Measurements from ENCODE around the gene SLC7A7. TPM values are rescaled to one million over a fixed set of nuclear protein-coding genes. Genes with fewer than 3 reads are reported as not detected.

The SLC7A7 gene
- total RNA-seq, 4 donors from 2014 or later: 1.00 to 67.0 (median 33.6) TPM

GRCh38 chr14:22824711-22825359, 9.6 kb upstream of the SLC7A7 start:
- H3K27ac ChIP-seq: no peak overlapping the region
- 47 to 50% methylated on average over 3 to 8 of the region's 8 CpGs for WGBS, 2 donors (ENCODE audit: low coverage in 1 of 2)
- no peak for DNase-seq

GRCh38 chr14:22822571-22823098, 7.4 kb upstream of the SLC7A7 start:
- Histone ChIP-seq H3K9me3 (no peaks in the 10 kb centered on the region), H3K4me1 (peaks cover 4 to 32% (median 22%) of the 10 kb centered on the region in 4 donors), H3K4me3 (peak overlapping the region; percentile 25 to 48 (median 34)), H3K27me3 (no peaks in the 10 kb centered on the region), H3K27ac (peak overlapping the region; percentile 45 to 68 (median 64)), H3K36me3 (no peaks in the 10 kb centered on the region)
- DNase-seq: peak; percentile 81
- TF ChIP-seq CTCF (IDR thresholded peaks at IDR 0.05) (peak; percentile 83 to 87 (median 83)), POLR2AphosphoS5 (IDR thresholded peaks at IDR 0.05) (no peak), EP300 (IDR thresholded peaks at IDR 0.05; ENCODE audit: low read depth) (no peak), POLR2A (IDR thresholded peaks at IDR 0.05) (no peak)
- in situ Hi-C loops (cut with MboI; ENCODE audit: low pct_ligation_motif_present in 1 of 4, low pct_unique_long_range_greater_than_20kb in 1 of 4, low sequenced_read_pairs in 3 of 4): no loop called here
- WGBS, 2 donors (ENCODE audit: low coverage in 1 of 2): 0 to 4% methylated on average over 6 to 21 of the region's 34 CpGs
- intact Hi-C loops (cut with DNase I; ENCODE audit: low total_unique reads): loop anchor here (1.0 to 10.0 kb wide), 2 partner anchors 31 to 268 kb away; no protein-coding TSS in a partner anchor

More at GRCh38 chr14:22824711-22825359, 9.6 kb upstream of the SLC7A7 start:
- no peaks in the 10 kb centered on the region for H3K36me3 ChIP-seq
- no peaks in the 10 kb centered on the region for H3K9me3 ChIP-seq
- no peaks in the 10 kb centered on the region for H3K27me3 ChIP-seq
- in situ Hi-C loops (cut with MboI; ENCODE audit: low pct_ligation_motif_present in 1 of 4, low pct_unique_long_range_greater_than_20kb in 1 of 4, low sequenced_read_pairs in 3 of 4): loop anchor here in 1 of 4 donors (25.0 kb wide), 1 partner anchor 238 kb away; the partner anchor contains the start of genes ABHD4 and DAD1
- H3K4me1 ChIP-seq: peaks cover 4 to 33% (median 15%) of the 10 kb centered on the region in 4 donors
- TF ChIP-seq POLR2AphosphoS5 (IDR thresholded peaks at IDR 0.05): no peak
- TF ChIP-seq CTCF (IDR thresholded peaks at IDR 0.05): no peak
- TF ChIP-seq EP300 (IDR thresholded peaks at IDR 0.05; ENCODE audit: low read depth): no peak
- TF ChIP-seq POLR2A (IDR thresholded peaks at IDR 0.05): no peak
- no peak overlapping the region for H3K4me3 ChIP-seq
- intact Hi-C loops (cut with DNase I; ENCODE audit: low total_unique reads): loop anchor here (10.0 kb wide), 1 partner anchor 270 kb away; no protein-coding TSS in a partner anchor

GRCh38 chr14:22822016-22822570, 6.9 kb upstream of the SLC7A7 start:
- no peaks in the 10 kb centered on the region for H3K27me3 ChIP-seq
- no peak for DNase-seq
- 57% methylated on average over 22 of the region's 32 CpGs; no CpG with 5 or more reads in 1 of the 2 donors for WGBS, 2 donors (ENCODE audit: low coverage in 1 of 2)
- intact Hi-C loops (cut with DNase I; ENCODE audit: low total_unique reads): loop anchor here (1.0 to 10.0 kb wide), 2 partner anchors 31 to 267 kb away; no protein-coding TSS in a partner anchor
- H3K4me3 ChIP-seq: peak overlapping the region; percentile 25 to 48 (median 34)
- peaks cover 4 to 32% (median 22%) of the 10 kb centered on the region in 4 donors for H3K4me1 ChIP-seq
- no peaks in the 10 kb centered on the region for H3K9me3 ChIP-seq
- TF ChIP-seq POLR2AphosphoS5 (IDR thresholded peaks at IDR 0.05) (no peak), POLR2A (IDR thresholded peaks at IDR 0.05) (no peak)
- in situ Hi-C loops (cut with MboI; ENCODE audit: low pct_ligation_motif_present in 1 of 4, low pct_unique_long_range_greater_than_20kb in 1 of 4, low sequenced_read_pairs in 3 of 4): no loop called here
- H3K36me3 ChIP-seq: no peaks in the 10 kb centered on the region
- peak overlapping the region; percentile 45 to 68 (median 64) for H3K27ac ChIP-seq

GRCh38 chr14:22821193-22822015, 6.2 kb upstream of the SLC7A7 start:
- no peak overlapping the region for H3K4me3 ChIP-seq
- H3K27ac ChIP-seq: peak overlapping the region in 1 of 4 donors; percentile 68
- no peaks in the 10 kb centered on the region for H3K27me3 ChIP-seq
- no peaks in the 10 kb centered on the region for H3K9me3 ChIP-seq
- WGBS, 2 donors (ENCODE audit: low coverage in 1 of 2): 65 to 85% methylated on average over 15 to 24 of the region's 24 CpGs
- intact Hi-C loops (cut with DNase I; ENCODE audit: low total_unique reads) (loop anchor here (1.0 to 10.0 kb wide), 2 partner anchors 32 to 267 kb away; no protein-coding TSS in a partner anchor), in situ Hi-C loops (cut with MboI; ENCODE audit: low pct_ligation_motif_present in 1 of 4, low pct_unique_long_range_greater_than_20kb in 1 of 4, low sequenced_read_pairs in 3 of 4) (no loop called here)
- H3K4me1 ChIP-seq: peaks cover 4 to 32% (median 22%) of the 10 kb centered on the region in 4 donors
- DNase-seq: no peak
- TF ChIP-seq POLR2AphosphoS5 (IDR thresholded peaks at IDR 0.05) (no peak), EP300 (IDR thresholded peaks at IDR 0.05; ENCODE audit: low read depth) (no peak), CTCF (IDR thresholded peaks at IDR 0.05) (no peak), POLR2A (IDR thresholded peaks at IDR 0.05) (no peak)
- H3K36me3 ChIP-seq: no peaks in the 10 kb centered on the region
